ENCODE results near the gene CPXM2. TPM values are rescaled to one million over a fixed set of nuclear protein-coding genes. Genes with fewer than 3 reads are reported as not detected.

The CPXM2 gene
- total and polyA plus RNA-seq, 9 of the 15 experiments (the other 6 are each of a cell fraction or from before 2014, with no cell fraction given), result not detected

- TF ChIP-seq ZNF280A (IDR thresholded peaks at IDR 0.05; ENCODE audit: low read depth, partially characterized antibody), result no peak
- TF ChIP-seq KDM4B (IDR thresholded peaks at IDR 0.05; ENCODE audit: borderline replicate concordance in 2 of 2, low read depth in 1 of 2), result no peak
Measured at GRCh38 chr10:123761038-123761428, 130.6 kb downstream of the CPXM2 start (continued).

GRCh38 chr10:123760356-123761037 lies 131.1 kb downstream of the CPXM2 start:
- WGBS (ENCODE audit: insufficient coverage, low coverage, missing lambda C conversion rate), result 0% methylated on average over 10 of the region's 10 CpGs
- no peaks in the 10 kb centered on the region for H3K9me3 ChIP-seq (replicated peaks; ENCODE audit: control insufficient read depth, insufficient read depth, low read depth, low read length)
- H3K4me2 ChIP-seq (ENCODE audit: insufficient read depth, low read length), result no peak overlapping the region
- no TSS peak for BruUV-seq (replicated peaks)
- H2AFZ ChIP-seq (ENCODE audit: low read depth, low read length), result no peak overlapping the region
- POLR2A ChIA-PET, result interaction anchor here (0.8 kb wide), 1 partner anchor 63 kb away, joined by 3 read pairs; no protein-coding TSS in a partner anchor
- no peaks in the 10 kb centered on the region for H3K9me1 ChIP-seq (ENCODE audit: control insufficient read depth, insufficient read depth, low read length)
- intact Hi-C loops (cut with micrococcal nuclease), result no loop called here
- no peaks in the 10 kb centered on the region for H3K79me2 ChIP-seq (ENCODE audit: control insufficient read depth, insufficient read depth, low read length)
- ATAC-seq (no peak), FAIRE-seq (no peak), DNase-seq (ENCODE audit: extremely low read depth in 1 of 4, low spot score in 3 of 4) (no peak)
- no peaks in the 10 kb centered on the region for H3K36me3 ChIP-seq (ENCODE audit: control insufficient read depth, insufficient read depth, low read length)
- TF ChIP-seq ZFP36 (IDR thresholded peaks at IDR 0.05; ENCODE audit: low read depth, low read length, partially characterized antibody), result peak; percentile 38
- TF ChIP-seq RBM25 (IDR thresholded peaks at IDR 0.05; ENCODE audit: low read depth, low read length, severe bottlenecking), result peak; percentile 11
- TF ChIP-seq TCF15 (CRISPR knock-in tag; IDR thresholded peaks at IDR 0.05), result no peak
- TF ChIP-seq SNIP1 (IDR thresholded peaks at IDR 0.05; ENCODE audit: low read depth), result no peak
- CTCF ChIA-PET (ENCODE audit: low intra/inter-chr PET ratio), result no interaction called here
- peaks cover 0 to 37% of the 10 kb centered on the region in 2 experiments; a peak in 3 of 5 replicates for H3K27me3 ChIP-seq (ENCODE audit: control insufficient read depth in 2 of 2, insufficient read depth in 2 of 2, low read length in 2 of 2)
- no peaks in the 10 kb centered on the region for H4K20me1 ChIP-seq (replicated peaks; ENCODE audit: control insufficient read depth, insufficient read depth, low read length)
- no peak overlapping the region for H3K27ac ChIP-seq (ENCODE audit: extremely low read depth, low read depth, low read length)
- no peak overlapping the region for H3K9ac ChIP-seq (ENCODE audit: insufficient read depth in 1 of 2, low read depth in 2 of 2, low read length in 2 of 2)
- H3K4me3 ChIP-seq, result no peak overlapping the region
- in situ Hi-C loops (cut with MboI), result no loop called here
- H3K4me1 ChIP-seq (replicated peaks in 1 of 2; ENCODE audit: control insufficient read depth in 2 of 2, insufficient read depth in 2 of 2, low read length in 2 of 2), result no peaks in the 10 kb centered on the region

Data from K562 (cell line).